AG09309 (cell line): ENCODE results near the gene RBKS.

Source experiments
- DNase-seq: peaks from one replicate; pipeline ENCODE4 v3.0.0-alpha.2; 2010; ENCODE audit warnings: low read depth
- H3K4me3 ChIP-seq: 2 replicates; pipeline ENCODE4 v1.5.1; 2011; ENCODE audit warnings: mild to moderate bottlenecking, low read depth, low read length, moderate library complexity; ENCODE audit not compliant: control insufficient read depth
- TF ChIP-seq, protein P1 (sequence below): IDR thresholded peaks from 2 replicates; pipeline ENCODE4 v1.5.1; 2011; ENCODE audit warnings: mild to moderate bottlenecking, low read depth, low read length, inconsistent platforms; ENCODE audit not compliant: insufficient read depth, control insufficient read depth; ENCODE audit errors: missing control alignments

RBKS gene

GRCh38 chr2:27797841-27798240, 92.3 kb downstream of the RBKS start:
- TF ChIP-seq, protein P1, sequence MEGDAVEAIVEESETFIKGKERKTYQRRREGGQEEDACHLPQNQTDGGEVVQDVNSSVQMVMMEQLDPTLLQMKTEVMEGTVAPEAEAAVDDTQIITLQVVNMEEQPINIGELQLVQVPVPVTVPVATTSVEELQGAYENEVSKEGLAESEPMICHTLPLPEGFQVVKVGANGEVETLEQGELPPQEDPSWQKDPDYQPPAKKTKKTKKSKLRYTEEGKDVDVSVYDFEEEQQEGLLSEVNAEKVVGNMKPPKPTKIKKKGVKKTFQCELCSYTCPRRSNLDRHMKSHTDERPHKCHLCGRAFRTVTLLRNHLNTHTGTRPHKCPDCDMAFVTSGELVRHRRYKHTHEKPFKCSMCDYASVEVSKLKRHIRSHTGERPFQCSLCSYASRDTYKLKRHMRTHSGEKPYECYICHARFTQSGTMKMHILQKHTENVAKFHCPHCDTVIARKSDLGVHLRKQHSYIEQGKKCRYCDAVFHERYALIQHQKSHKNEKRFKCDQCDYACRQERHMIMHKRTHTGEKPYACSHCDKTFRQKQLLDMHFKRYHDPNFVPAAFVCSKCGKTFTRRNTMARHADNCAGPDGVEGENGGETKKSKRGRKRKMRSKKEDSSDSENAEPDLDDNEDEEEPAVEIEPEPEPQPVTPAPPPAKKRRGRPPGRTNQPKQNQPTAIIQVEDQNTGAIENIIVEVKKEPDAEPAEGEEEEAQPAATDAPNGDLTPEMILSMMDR, result no peak
- H3K4me3 ChIP-seq, result no peak overlapping the region
- no peak for DNase-seq

DNA sequence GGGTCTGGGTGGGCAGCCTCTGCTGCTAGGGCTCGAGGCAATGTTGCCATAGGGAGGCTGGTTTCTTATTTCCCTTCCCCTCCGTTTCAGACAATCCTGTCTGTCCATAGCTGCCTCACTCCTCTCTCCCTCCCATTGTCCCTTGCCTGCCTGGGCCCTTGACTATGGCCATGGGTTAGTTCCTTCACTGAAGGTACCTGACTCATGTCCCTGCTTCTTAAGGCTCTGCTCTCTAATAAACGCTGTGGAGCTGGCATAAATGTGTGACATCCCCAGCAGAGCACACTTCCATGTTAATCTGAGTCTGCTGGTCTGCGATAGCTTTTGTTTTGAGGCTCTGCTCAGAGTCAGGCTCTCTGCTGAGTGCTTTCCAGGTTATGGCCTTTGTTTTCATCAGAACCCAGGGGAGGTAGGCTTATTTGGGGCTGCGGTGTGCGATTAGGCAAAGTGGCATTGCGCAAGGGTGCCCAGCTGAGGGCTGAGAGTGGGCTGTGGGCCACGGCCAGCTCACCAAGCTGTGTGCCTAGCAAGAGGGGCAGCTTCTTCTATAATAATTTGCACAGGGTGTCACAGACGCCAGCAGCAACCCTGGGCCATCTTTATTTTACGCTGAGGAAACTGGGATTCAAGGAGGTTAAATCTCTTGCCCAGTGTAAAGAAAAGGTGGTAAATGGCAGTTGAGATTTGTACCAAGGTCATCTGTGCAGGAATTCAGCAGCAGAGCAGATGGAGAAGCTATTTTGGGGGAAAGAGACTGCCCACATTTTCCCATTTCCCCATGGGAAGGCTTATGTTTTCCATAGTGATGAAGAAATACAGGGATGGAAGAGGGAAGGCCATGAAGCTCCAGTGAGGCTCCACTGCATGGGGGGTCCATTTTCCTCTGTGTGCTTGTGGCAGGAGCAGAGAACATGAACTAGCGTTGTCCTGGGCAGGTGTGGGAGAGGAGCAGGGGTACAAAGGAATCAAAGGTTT, 93.1 kb downstream of the RBKS start:
- H3K4me3 ChIP-seq, result no peak overlapping the region
- TF ChIP-seq, protein P1, result no peak
- DNase-seq, result no peak

DNA sequence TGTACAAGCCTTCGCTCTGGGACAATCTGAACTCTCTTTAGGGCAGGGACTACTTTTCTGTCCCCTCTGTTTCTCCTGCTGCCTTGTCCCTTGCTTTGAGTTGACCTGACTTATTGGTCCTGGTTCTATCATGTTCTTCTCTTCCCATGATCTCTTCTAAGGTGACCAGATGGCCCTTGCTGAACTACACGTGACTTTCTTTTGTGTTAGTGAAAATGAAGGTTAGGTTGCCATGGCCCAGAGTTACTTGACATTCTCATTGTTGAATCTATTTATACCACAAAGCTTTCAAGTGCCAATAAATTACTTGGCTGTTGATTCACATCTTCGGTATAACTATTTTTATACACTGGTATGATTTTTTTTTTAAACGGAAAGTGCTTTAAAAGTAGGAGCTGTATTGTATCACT, 94.3 kb downstream of the RBKS start:
- peak; percentile 21 for DNase-seq
- TF ChIP-seq, protein P1, result no peak

GRCh38 chr2:27795093-27795834, 94.9 kb downstream of the RBKS start:
- TF ChIP-seq, protein P1, result no peak
- DNase-seq, result no peak

More for the DNA sequence above, 94.3 kb downstream of the RBKS start:
- H3K4me3 ChIP-seq, result no peak overlapping the region

DNA sequence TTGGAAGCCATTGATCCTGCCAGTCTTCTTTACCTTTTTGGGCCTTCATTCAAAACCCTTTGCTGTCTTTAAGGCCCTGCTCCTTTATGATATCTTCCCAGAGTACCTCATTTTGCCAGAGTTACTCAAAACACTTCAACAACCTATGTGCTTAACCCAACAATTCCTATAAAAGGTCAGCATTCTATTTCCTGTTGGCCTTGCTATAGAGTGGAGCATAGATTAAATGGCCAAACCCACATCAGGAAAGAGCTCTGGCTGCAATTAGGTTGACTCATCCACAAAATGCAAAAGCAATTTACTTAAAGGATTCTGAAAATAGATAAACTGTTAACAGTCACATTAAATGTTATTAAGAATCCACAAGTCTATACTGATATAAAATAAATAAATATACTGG, 97.4 kb downstream of the RBKS start:
- DNase-seq, result no peak
- TF ChIP-seq, protein P1, result no peak
- no peak overlapping the region for H3K4me3 ChIP-seq

More at GRCh38 chr2:27795093-27795834, 94.9 kb downstream of the RBKS start:
- no peak overlapping the region for H3K4me3 ChIP-seq

DNA sequence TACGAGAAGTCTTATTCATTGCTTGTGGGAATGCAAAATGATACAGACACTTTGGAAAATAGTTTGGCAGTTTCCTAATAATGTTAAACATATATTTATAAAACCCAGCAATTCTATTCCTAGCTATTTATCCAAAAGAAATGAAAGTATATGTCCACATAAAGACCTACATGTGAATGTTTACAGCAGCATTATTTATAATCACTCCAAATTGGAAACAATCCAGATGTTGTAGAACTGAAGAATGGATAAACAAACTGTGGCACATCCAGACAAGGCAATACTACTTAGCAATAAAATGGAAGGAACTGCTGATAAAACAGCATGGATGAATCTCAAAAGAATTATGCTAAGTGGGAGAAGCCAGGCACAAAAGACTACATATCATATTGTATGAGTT, 99.4 kb downstream of the RBKS start:
- DNase-seq, result no peak
- no peak overlapping the region for H3K4me3 ChIP-seq
- TF ChIP-seq, protein P1, result no peak
